NT2/D1 (cell line): Measurements from ENCODE around the gene CPED1.

ENCODE experiments used
- DNase-seq: peaks from one replicate; pipeline ENCODE4 v3.0.0-alpha.2; 2011; ENCODE audit warnings: low read depth, low spot score
- H3K27me3 ChIP-seq: 2 replicates; pipeline ENCODE4 v1.6.0; 2011; ENCODE audit warnings: mild to moderate bottlenecking; ENCODE audit not compliant: insufficient read length, insufficient read depth
- H3K36me3 ChIP-seq: 2 replicates; pipeline ENCODE4 v1.6.1; 2011; ENCODE audit warnings: mild to moderate bottlenecking, low read length, mixed read lengths; ENCODE audit not compliant: insufficient read depth, insufficient read length
- H3K4me1 ChIP-seq: 2 replicates; pipeline ENCODE4 v1.5.1; 2011; ENCODE audit not compliant: insufficient read depth, insufficient read length
- H3K4me3 ChIP-seq: 2 replicates; pipeline ENCODE4 v1.5.1; 2011; ENCODE audit warnings: low read depth; ENCODE audit not compliant: insufficient read length
- H3K9ac ChIP-seq: 2 replicates; pipeline ENCODE4 v1.6.0; 2011; ENCODE audit warnings: low read depth; ENCODE audit not compliant: insufficient read length
- H3K9me3 ChIP-seq: 2 replicates; pipeline ENCODE4 v1.5.1; 2011; ENCODE audit warnings: mild to moderate bottlenecking, low read length; ENCODE audit not compliant: insufficient read depth
- SUZ12 ChIP-seq: IDR thresholded peaks from 2 replicates; pipeline ENCODE4 v1.6.1; 2011; ENCODE audit not compliant: insufficient read length, insufficient read depth; ENCODE audit errors: extremely low read depth
- YY1 ChIP-seq: IDR thresholded peaks from 2 replicates; pipeline ENCODE4 v1.6.1; 2011; ENCODE audit not compliant: insufficient read length, insufficient read depth
- ZNF274 ChIP-seq: IDR thresholded peaks from 2 replicates; pipeline ENCODE4 v1.6.1; 2011; ENCODE audit warnings: mild to moderate bottlenecking, low read depth, low read length

CPED1 gene

GRCh38 chr7:120949393-120949911, 39.1 kb upstream of the CPED1 start:
- Histone ChIP-seq H3K9ac (no peak overlapping the region), H3K36me3 (peaks cover 22% of the 10 kb centered on the region), H3K4me3 (no peak overlapping the region), H3K4me1 (no peaks in the 10 kb centered on the region), H3K27me3 (no peaks in the 10 kb centered on the region), H3K9me3 (no peaks in the 10 kb centered on the region)
- no peak for TF ChIP-seq YY1
- TF ChIP-seq ZNF274: no peak
- TF ChIP-seq SUZ12: no peak
- DNase-seq: no peak

- TF ChIP-seq SUZ12 (no peak), ZNF274 (no peak), YY1 (no peak)
- Histone ChIP-seq H3K9me3 (no peaks in the 10 kb centered on the region), H3K9ac (no peak overlapping the region), H3K4me3 (peak overlapping the region; percentile 40), H3K4me1 (no peaks in the 10 kb centered on the region), H3K36me3 (peaks cover 26% of the 10 kb centered on the region), H3K27me3 (no peaks in the 10 kb centered on the region)
- no peak for DNase-seq
Observed at GRCh38 chr7:120949998-120950538, 38.4 kb upstream of the CPED1 start.

- TF ChIP-seq SUZ12 (no peak), ZNF274 (no peak), YY1 (peak; percentile 55)
- Histone ChIP-seq H3K4me1 (no peaks in the 10 kb centered on the region), H3K27me3 (no peaks in the 10 kb centered on the region), H3K9me3 (no peaks in the 10 kb centered on the region), H3K4me3 (peak within 1 kb of the TSS; percentile 74), H3K36me3 (peaks cover 33% of the 10 kb centered on the region), H3K9ac (peak within 1 kb of the TSS; percentile 87)
- peak; percentile 96 for DNase-seq
Observed at GRCh38 chr7:120950539-120951308, 37.8 kb upstream of the CPED1 start, which contains the start of gene ING3. TSS of gene ING3 (plus strand) at chr7:120950777. CDS start at chr7:120950897, 120 bp downstream.

GRCh38 chr7:120951309-120951699, 37.2 kb upstream of the CPED1 start:
- Histone ChIP-seq H3K9me3 (no peaks in the 10 kb centered on the region), H3K9ac (peak overlapping the region; percentile 72), H3K4me3 (peak overlapping the region; percentile 74), H3K36me3 (peaks cover 38% of the 10 kb centered on the region), H3K4me1 (no peaks in the 10 kb centered on the region), H3K27me3 (no peaks in the 10 kb centered on the region)
- no peak for TF ChIP-seq ZNF274
- TF ChIP-seq YY1: no peak
- TF ChIP-seq SUZ12: no peak
- DNase-seq: peak; percentile 2

- H3K36me3 ChIP-seq: peaks cover 38% of the 10 kb centered on the region
- H3K27me3 ChIP-seq: no peaks in the 10 kb centered on the region
- H3K9ac ChIP-seq: no peak overlapping the region
- H3K9me3 ChIP-seq: no peaks in the 10 kb centered on the region
- H3K4me1 ChIP-seq: no peaks in the 10 kb centered on the region
- no peak overlapping the region for H3K4me3 ChIP-seq
- no peak for DNase-seq
- no peak for TF ChIP-seq ZNF274
- no peak for TF ChIP-seq YY1
- no peak for TF ChIP-seq SUZ12
Observed at GRCh38 chr7:120951826-120952225, 36.7 kb upstream of the CPED1 start.

- no peak for TF ChIP-seq SUZ12
- no peak for TF ChIP-seq ZNF274
- TF ChIP-seq YY1: no peak
- DNase-seq: no peak
- no peaks in the 10 kb centered on the region for H3K4me1 ChIP-seq
- H3K27me3 ChIP-seq: no peaks in the 10 kb centered on the region
- peaks cover 38% of the 10 kb centered on the region for H3K36me3 ChIP-seq
- H3K9ac ChIP-seq: no peak overlapping the region
- no peak overlapping the region for H3K4me3 ChIP-seq
- H3K9me3 ChIP-seq: no peaks in the 10 kb centered on the region
Observed at GRCh38 chr7:120955577-120956149, 32.8 kb upstream of the CPED1 start.

- no peak for DNase-seq
- Histone ChIP-seq H3K4me1 (no peaks in the 10 kb centered on the region), H3K27me3 (no peaks in the 10 kb centered on the region), H3K4me3 (no peak overlapping the region), H3K9me3 (no peaks in the 10 kb centered on the region), H3K36me3 (peaks cover 18% of the 10 kb centered on the region), H3K9ac (no peak overlapping the region)
- TF ChIP-seq YY1 (no peak), SUZ12 (no peak), ZNF274 (no peak)
Observed at GRCh38 chr7:120959929-120960484, 28.5 kb upstream of the CPED1 start.
